Neuronal stem cell (in vitro differentiated cells): ENCODE results near the gene RALGPS1.

ENCODE experiments used
- DNase-seq: peaks from one replicate; pipeline ENCODE4 v3.0.0-alpha.2; 2013; ENCODE audit warnings: low spot score
- H2AFZ ChIP-seq: one replicate; pipeline ENCODE4 v1.6.1; 2013; ENCODE audit warnings: mild to moderate bottlenecking, low read length, inconsistent platforms
- H2AK5ac ChIP-seq: 2 replicates; pipeline ENCODE4 v1.6.1; 2013; ENCODE audit warnings: low read depth, mild to moderate bottlenecking, inconsistent platforms, low read length, moderate library complexity, mixed read lengths
- H2BK120ac ChIP-seq: 2 replicates; pipeline ENCODE4 v1.6.1; 2013; ENCODE audit warnings: low read depth, mild to moderate bottlenecking, inconsistent platforms, low read length, moderate library complexity, mixed read lengths
- H2BK12ac ChIP-seq: one replicate; pipeline ENCODE4 v1.6.1; 2013; ENCODE audit warnings: low read length, inconsistent platforms
- H2BK15ac ChIP-seq: 2 replicates; pipeline ENCODE4 v1.6.1; 2013; ENCODE audit warnings: mild to moderate bottlenecking, low read length, inconsistent platforms, mixed read lengths
- H2BK5ac ChIP-seq: one replicate; pipeline ENCODE4 v1.6.1; 2013; ENCODE audit warnings: inconsistent platforms, mild to moderate bottlenecking, low read length, moderate library complexity
- H3K14ac ChIP-seq: one replicate; pipeline ENCODE4 v1.6.1; 2013; ENCODE audit warnings: low read length, inconsistent platforms
- H3K18ac ChIP-seq: 2 replicates; pipeline ENCODE4 v1.6.1; 2013; ENCODE audit warnings: low read length, inconsistent platforms
- H3K23ac ChIP-seq: 2 replicates; pipeline ENCODE4 v1.6.1; 2013; ENCODE audit warnings: low read depth, mild to moderate bottlenecking, mixed read lengths, low read length, inconsistent platforms; ENCODE audit not compliant: poor library complexity
- H3K27ac ChIP-seq: replicated peaks from 3 replicates; pipeline ENCODE4 v1.5.1; 2013; ENCODE audit warnings: low read length, inconsistent platforms
- H3K27me3 ChIP-seq, 3 experiments: 2 replicates each; pipeline ENCODE4 v1.6.1; 2013; ENCODE audit warnings: low read length in 3 of 3, mild to moderate bottlenecking in 2 of 3, inconsistent platforms in 1 of 3, low read depth in 1 of 3, mixed read lengths in 1 of 3, moderate library complexity in 1 of 3; ENCODE audit not compliant: control insufficient read depth in 3 of 3, insufficient read depth in 3 of 3
- H3K36me3 ChIP-seq, 2 donors: replicated peaks in 1 of 2; 2 replicates each; pipeline ENCODE4 v1.6.1; 2013; ENCODE audit warnings: low read length in 2 of 2; ENCODE audit not compliant: control insufficient read depth in 2 of 2, insufficient read depth in 2 of 2
- H3K4ac ChIP-seq: 2 replicates; pipeline ENCODE4 v1.6.1; 2013; ENCODE audit warnings: inconsistent platforms, mild to moderate bottlenecking, low read length, moderate library complexity
- H3K4me1 ChIP-seq, 2 donors: 1 replicate in 1 of 2; 2 replicates in 1 of 2; pipeline ENCODE4 v1.6.1; 2013; ENCODE audit warnings: low read length in 2 of 2, low read depth in 1 of 2; ENCODE audit not compliant: control insufficient read depth in 2 of 2, insufficient read depth in 1 of 2
- H3K4me2 ChIP-seq: one replicate; pipeline ENCODE4 v1.6.1; 2013; ENCODE audit warnings: mild to moderate bottlenecking, low read length, inconsistent platforms; ENCODE audit not compliant: insufficient read depth, poor library complexity, severe bottlenecking
- H3K4me3 ChIP-seq, 2 donors: 2 replicates each; pipeline ENCODE4 v1.5.1; 2013; ENCODE audit warnings: low read length in 2 of 2, mild to moderate bottlenecking in 2 of 2, inconsistent platforms in 1 of 2, moderate library complexity in 1 of 2
- H3K79me1 ChIP-seq: one replicate; pipeline ENCODE4 v1.6.1; 2013; ENCODE audit warnings: low read depth, mild to moderate bottlenecking, inconsistent platforms, low read length, moderate library complexity
- H3K9ac ChIP-seq: one replicate; pipeline ENCODE4 v1.6.1; 2013; ENCODE audit warnings: mild to moderate bottlenecking, low read depth, low read length, inconsistent platforms; ENCODE audit not compliant: poor library complexity
- H3K9me3 ChIP-seq, 2 donors: replicated peaks in 1 of 2; 2 replicates each; pipeline versions ENCODE3 to v1.6.1; 2013; ENCODE audit warnings: low read length in 2 of 2, mild to moderate bottlenecking in 2 of 2, inconsistent platforms in 1 of 2, low read depth in 1 of 2, mixed read lengths in 1 of 2, moderate library complexity in 1 of 2; ENCODE audit not compliant: control insufficient read depth in 2 of 2, insufficient read depth in 1 of 2
- H4K8ac ChIP-seq: one replicate; pipeline ENCODE4 v1.6.1; 2013; ENCODE audit warnings: low read depth, mild to moderate bottlenecking, inconsistent platforms, low read length, moderate library complexity
- H4K91ac ChIP-seq: one replicate; pipeline ENCODE4 v1.6.1; 2013; ENCODE audit warnings: low read length, low read depth, mild to moderate bottlenecking, inconsistent platforms; ENCODE audit not compliant: poor library complexity
- WGBS, 2 donors: extraction: QIAGEN DNeasy Blood & Tissue Kit; methylation state at CpG; one replicate each; pipeline ENCODE4 v1.1.7; 2013; ENCODE audit warnings: missing lambda C conversion rate in 2 of 2, mixed read lengths in 1 of 2; ENCODE audit not compliant: insufficient read length in 2 of 2, insufficient replicate concordance in 1 of 2; ENCODE audit errors: extremely low coverage in 2 of 2; 5-methylcytosine and 5-hydroxymethylcytosine counted together

The RALGPS1 gene

DNA sequence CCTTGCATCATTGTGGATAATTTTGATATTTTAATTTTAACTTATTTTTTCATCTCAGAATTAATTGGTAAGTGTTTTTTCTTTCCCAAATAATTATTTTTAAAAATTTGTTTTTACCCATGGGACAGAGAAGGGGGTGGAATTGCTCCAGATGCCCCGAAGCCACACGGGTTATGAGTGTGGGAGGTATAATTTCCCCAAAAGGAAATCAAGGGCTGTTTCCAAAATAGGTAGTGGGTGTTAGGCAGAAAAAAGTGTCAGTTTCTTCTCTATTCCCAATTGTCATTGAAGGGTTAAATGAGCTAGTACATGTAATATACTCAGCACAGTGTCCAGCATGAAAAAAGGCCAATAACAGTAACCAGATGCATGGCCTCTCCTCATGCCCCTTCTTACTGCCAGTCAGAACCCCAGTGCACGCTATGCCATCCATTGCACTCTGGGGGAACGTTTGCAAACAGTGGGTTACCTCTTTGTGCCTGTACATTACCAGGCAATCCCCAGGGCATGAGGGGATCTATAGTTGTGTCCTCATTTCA, 244.3 kb downstream of the RALGPS1 start:
- no peak overlapping the region for H3K4me2 ChIP-seq
- H3K27ac ChIP-seq, result no peak overlapping the region
- DNase-seq, result no peak
- H2BK5ac ChIP-seq, result no peak overlapping the region
- no peak overlapping the region for H2BK120ac ChIP-seq
- H2AK5ac ChIP-seq, result no peak overlapping the region
- H3K9ac ChIP-seq, result no peak overlapping the region
- no peak overlapping the region for H3K4me3 ChIP-seq
- no peak overlapping the region for H4K8ac ChIP-seq
- H4K91ac ChIP-seq, result no peak overlapping the region
- H2BK12ac ChIP-seq, result no peak overlapping the region
- peak overlapping the region; percentile 50 for H3K18ac ChIP-seq
- peak overlapping the region; percentile 74 for H2AFZ ChIP-seq
- no peaks in the 10 kb centered on the region for H3K36me3 ChIP-seq
- H3K4me1 ChIP-seq, result peaks cover 4 to 17% of the 10 kb centered on the region in 2 donors
- H3K27me3 ChIP-seq, result no peaks in the 10 kb centered on the region
- no peak overlapping the region for H3K4ac ChIP-seq
- no peak overlapping the region for H2BK15ac ChIP-seq
- no peak overlapping the region for H3K23ac ChIP-seq
- no peaks in the 10 kb centered on the region for H3K9me3 ChIP-seq
- no peak overlapping the region for H3K14ac ChIP-seq
- peaks cover 3% of the 10 kb centered on the region for H3K79me1 ChIP-seq
- no CpG with 5 or more reads among the region's 4 CpGs for WGBS, 2 donors

DNA sequence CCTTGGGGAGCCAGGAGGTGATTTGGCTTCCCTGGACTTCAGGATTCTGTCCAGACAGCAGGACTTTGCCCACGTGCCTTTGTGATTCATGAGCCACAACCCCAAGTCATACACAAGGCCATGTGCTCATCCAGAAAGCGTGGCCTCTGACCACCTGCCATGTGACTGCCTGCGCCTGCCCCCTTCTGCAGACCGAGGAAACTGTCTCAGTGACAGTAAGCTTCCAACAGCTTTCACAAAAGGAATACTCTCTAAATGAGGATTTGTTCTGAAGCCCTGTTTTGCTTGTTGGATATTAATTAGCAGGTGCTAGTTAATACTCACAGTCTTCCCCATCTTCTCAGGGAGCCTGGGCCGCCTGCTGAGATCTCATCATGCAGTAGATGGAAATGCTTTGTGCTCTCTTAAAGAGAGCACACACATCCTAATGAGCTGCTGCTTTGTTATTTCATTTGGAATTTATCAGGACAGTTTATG, 244.8 kb downstream of the RALGPS1 start:
- Histone ChIP-seq H3K23ac (no peak overlapping the region), H3K18ac (peak overlapping the region; percentile 50), H3K4me1 (peaks cover 4 to 17% of the 10 kb centered on the region in 2 donors), H3K14ac (no peak overlapping the region), H2BK12ac (no peak overlapping the region), H2BK15ac (no peak overlapping the region), H3K9ac (no peak overlapping the region), H3K27me3 (no peaks in the 10 kb centered on the region), H3K79me1 (peaks cover 3% of the 10 kb centered on the region), H3K4ac (no peak overlapping the region), H2AK5ac (no peak overlapping the region), H4K91ac (no peak overlapping the region), H2AFZ (peak overlapping the region; percentile 74), H3K36me3 (no peaks in the 10 kb centered on the region), H3K4me3 (no peak overlapping the region), H2BK120ac (no peak overlapping the region), H3K9me3 (no peaks in the 10 kb centered on the region), H2BK5ac (no peak overlapping the region), H4K8ac (no peak overlapping the region), H3K4me2 (no peak overlapping the region), H3K27ac (no peak overlapping the region)
- DNase-seq, result peak; percentile 21
- WGBS, 2 donors, result no CpG with 5 or more reads among the region's 5 CpGs

DNA sequence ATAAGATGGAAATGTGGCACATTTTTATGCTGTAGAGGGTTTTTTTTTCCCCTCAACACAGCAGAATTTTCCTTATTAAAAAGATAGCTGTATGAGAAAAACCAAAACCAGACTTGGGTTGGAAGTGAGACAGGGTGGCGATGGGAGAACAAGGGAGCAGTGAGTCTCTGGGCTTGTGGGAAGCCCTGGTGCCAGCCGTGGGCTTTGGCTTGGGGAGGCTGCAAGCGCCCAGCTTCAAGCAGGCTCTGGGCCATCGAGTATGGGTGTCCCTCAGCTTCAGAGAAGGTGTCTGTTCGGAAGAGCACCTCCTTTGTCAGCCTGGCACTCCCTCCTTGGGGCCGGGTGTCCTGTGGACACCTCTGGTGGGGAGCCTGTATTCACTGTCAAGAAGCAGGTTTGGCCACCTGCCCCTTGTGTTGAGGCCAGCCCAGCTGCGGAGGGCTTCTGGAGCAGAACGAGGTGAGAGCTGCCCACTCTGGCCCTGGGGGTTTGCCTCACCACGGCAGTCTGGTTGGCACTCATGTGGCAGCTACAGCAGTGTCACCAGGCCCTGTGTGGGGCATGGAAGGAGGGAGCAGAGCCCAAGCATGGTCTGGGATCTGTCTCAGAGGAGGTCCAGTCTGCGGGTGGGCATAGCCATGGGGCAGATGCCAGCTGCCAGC, 245.5 kb downstream of the RALGPS1 start:
- no peak overlapping the region for H2BK120ac ChIP-seq
- peaks cover 3% of the 10 kb centered on the region for H3K79me1 ChIP-seq
- peaks cover 5 to 18% of the 10 kb centered on the region in 2 donors for H3K4me1 ChIP-seq
- H2BK5ac ChIP-seq, result no peak overlapping the region
- peak overlapping the region; percentile 56 for H4K91ac ChIP-seq
- no CpG with 5 or more reads among the region's 10 CpGs for WGBS, 2 donors
- DNase-seq, result no peak
- H3K9ac ChIP-seq, result no peak overlapping the region
- H2BK12ac ChIP-seq, result no peak overlapping the region
- H4K8ac ChIP-seq, result no peak overlapping the region
- no peak overlapping the region for H3K14ac ChIP-seq
- no peak overlapping the region for H2BK15ac ChIP-seq
- H3K4ac ChIP-seq, result no peak overlapping the region
- no peaks in the 10 kb centered on the region for H3K36me3 ChIP-seq
- H2AFZ ChIP-seq, result peak overlapping the region; percentile 74
- H3K4me2 ChIP-seq, result no peak overlapping the region
- no peak overlapping the region for H3K18ac ChIP-seq
- H2AK5ac ChIP-seq, result peak overlapping the region; percentile 73
- no peaks in the 10 kb centered on the region for H3K9me3 ChIP-seq
- H3K27me3 ChIP-seq, result no peaks in the 10 kb centered on the region
- H3K27ac ChIP-seq, result no peak overlapping the region
- no peak overlapping the region for H3K23ac ChIP-seq
- H3K4me3 ChIP-seq, result no peak overlapping the region

DNA sequence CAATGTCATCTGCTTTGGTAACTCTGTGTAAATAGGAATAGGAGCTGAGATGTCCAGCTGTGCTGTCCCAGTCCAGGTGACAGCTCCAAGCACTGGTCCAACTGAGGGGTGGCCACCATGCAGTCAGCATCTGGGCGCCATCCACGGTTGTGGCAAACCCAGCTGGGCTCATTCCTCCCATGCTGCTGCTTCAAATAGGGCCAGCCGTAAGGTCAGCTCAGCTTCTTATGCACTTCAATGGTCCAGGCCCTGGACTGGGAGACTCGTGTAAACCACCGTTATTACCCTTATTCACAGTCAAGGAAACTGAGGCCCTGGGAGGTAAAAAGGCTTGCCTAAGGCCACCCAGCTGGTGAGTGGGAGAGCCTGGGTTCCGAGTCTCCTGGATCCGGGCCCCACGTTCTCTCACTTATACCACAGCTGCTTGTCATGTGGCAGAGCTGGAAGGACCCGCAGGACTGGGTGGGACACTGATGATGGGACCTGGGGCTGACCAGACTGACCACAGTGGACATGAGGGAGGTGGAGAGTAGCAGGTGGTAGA, 246.6 kb downstream of the RALGPS1 start:
- Histone ChIP-seq H3K9me3 (no peaks in the 10 kb centered on the region), H3K36me3 (no peaks in the 10 kb centered on the region), H3K4me1 (peaks cover 6 to 19% of the 10 kb centered on the region in 2 donors), H3K14ac (peak overlapping the region; percentile 14), H3K4me3 (no peak overlapping the region), H2BK5ac (peak overlapping the region; percentile 39), H3K4ac (no peak overlapping the region), H3K23ac (peak overlapping the region; percentile 55), H3K27ac (no peak overlapping the region), H2BK120ac (no peak overlapping the region), H2AFZ (no peak overlapping the region), H3K9ac (no peak overlapping the region), H3K79me1 (peaks cover 3% of the 10 kb centered on the region), H3K18ac (peak overlapping the region; percentile 28), H2AK5ac (no peak overlapping the region), H2BK15ac (no peak overlapping the region), H3K4me2 (no peak overlapping the region), H4K91ac (peak overlapping the region; percentile 64), H2BK12ac (peak overlapping the region; percentile 63), H3K27me3 (no peaks in the 10 kb centered on the region), H4K8ac (no peak overlapping the region)
- no peak for DNase-seq
- WGBS, 2 donors, result no CpG with 5 or more reads among the region's 9 CpGs
